ENCODE data around the gene CH25H. TPM values are rescaled to one million over a fixed set of nuclear protein-coding genes. Genes with fewer than 3 reads are reported as not detected.
"Not testable (repeated sequence)": the region's sequence is repeated elsewhere in the genome, so short reads cannot be mapped to it uniquely, and the experiment has no call there.

The CH25H gene
- total and polyA plus RNA-seq, 12 donors = 0.23 to 8.8 (median 0.52) TPM; not detected in 1

GRCh38 chr10:89203237-89203636, 3.9 kb downstream of the CH25H start:
- H3K27ac ChIP-seq = no peak overlapping the region
- no peak for TF ChIP-seq CTCF (IDR thresholded peaks at IDR 0.05)
- H3K36me3 ChIP-seq = no peaks in the 10 kb centered on the region
- peaks cover 0 to 23% (median 17%) of the 10 kb centered on the region in 9 donors for H3K4me1 ChIP-seq
- ATAC-seq = no peak
- 96 to 100% methylated on average over 1 of the region's 1 CpG for WGBS, 2 donors
- no peaks in the 10 kb centered on the region for H3K9me3 ChIP-seq
- intact Hi-C loops (cut with DNase I) = loop anchor here in 1 of 10 donors (10.0 kb wide), 1 partner anchor 108 kb away; no protein-coding TSS in a partner anchor
- DNase-seq = no peak
- H3K4me3 ChIP-seq = no peak overlapping the region
- H3K27me3 ChIP-seq = peaks cover 0 to 58% (median 16%) of the 10 kb centered on the region in 7 donors

- H3K36me3 ChIP-seq = no peaks in the 10 kb centered on the region
- intact Hi-C loops (cut with DNase I) = loop anchor here in 1 of 10 donors (10.0 kb wide), 1 partner anchor 107 kb away; no protein-coding TSS in a partner anchor
- H3K9me3 ChIP-seq = no peaks in the 10 kb centered on the region
- WGBS, 2 donors = 67 to 95% methylated on average over 2 of the region's 2 CpGs
- no peak for TF ChIP-seq CTCF (IDR thresholded peaks at IDR 0.05)
- peaks cover 0 to 46% (median 8%) of the 10 kb centered on the region in 7 donors for H3K27me3 ChIP-seq
- peaks cover 0 to 11% (median 8%) of the 10 kb centered on the region in 9 donors for H3K4me1 ChIP-seq
- no peak for DNase-seq
- no peak for ATAC-seq
- H3K4me3 ChIP-seq = no peak overlapping the region
- no peak overlapping the region for H3K27ac ChIP-seq
Observed at GRCh38 chr10:89202033-89202425, 5.1 kb downstream of the CH25H start.

DNA sequence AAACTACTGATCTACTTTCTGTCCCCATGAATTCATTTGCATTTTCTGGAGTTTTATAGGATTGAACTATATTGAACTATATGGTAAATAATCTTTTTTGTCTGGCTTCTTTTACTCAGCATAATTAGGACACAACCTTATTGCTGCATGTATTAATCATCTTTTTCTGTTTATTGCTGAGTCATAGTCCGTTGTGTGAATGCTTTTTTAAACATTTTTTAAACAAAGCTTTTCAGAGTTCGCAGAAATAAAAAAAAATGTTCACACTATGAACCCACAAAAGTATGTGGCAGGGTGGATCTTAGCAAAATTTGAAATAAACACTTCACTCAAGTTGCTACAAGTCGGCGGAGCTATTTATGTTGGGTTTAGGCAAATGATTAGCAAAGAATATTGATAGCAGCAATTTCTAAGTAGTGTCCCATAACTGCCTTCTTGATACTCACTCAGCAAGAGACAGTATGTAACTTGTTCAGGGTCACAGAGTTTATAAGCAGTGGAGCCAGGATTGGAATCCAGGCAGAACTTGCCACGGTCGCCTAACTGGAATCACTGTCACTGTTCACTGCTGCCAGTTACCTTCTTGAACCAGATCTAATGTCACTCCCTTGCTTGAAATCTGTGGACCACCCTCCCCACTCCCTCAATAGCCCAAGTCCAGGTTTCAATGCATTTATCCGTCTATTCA, 5.6 kb downstream of the CH25H start:
- H3K4me1 ChIP-seq = peaks cover 0 to 6% (median 3%) of the 10 kb centered on the region in 9 donors
- TF ChIP-seq CTCF (IDR thresholded peaks at IDR 0.05) = no peak
- 94% methylated on average over 7 of the region's 7 CpGs for WGBS, 2 donors
- H3K36me3 ChIP-seq = no peaks in the 10 kb centered on the region
- peaks cover 0 to 40% (median 2%) of the 10 kb centered on the region in 7 donors for H3K27me3 ChIP-seq
- no peaks in the 10 kb centered on the region for H3K9me3 ChIP-seq
- DNase-seq = no peak
- no peak overlapping the region for H3K27ac ChIP-seq
- no peak overlapping the region for H3K4me3 ChIP-seq
- ATAC-seq = no peak
- intact Hi-C loops (cut with DNase I) = loop anchor here in 1 of 10 donors (10.0 kb wide), 1 partner anchor 107 kb away; no protein-coding TSS in a partner anchor

DNA sequence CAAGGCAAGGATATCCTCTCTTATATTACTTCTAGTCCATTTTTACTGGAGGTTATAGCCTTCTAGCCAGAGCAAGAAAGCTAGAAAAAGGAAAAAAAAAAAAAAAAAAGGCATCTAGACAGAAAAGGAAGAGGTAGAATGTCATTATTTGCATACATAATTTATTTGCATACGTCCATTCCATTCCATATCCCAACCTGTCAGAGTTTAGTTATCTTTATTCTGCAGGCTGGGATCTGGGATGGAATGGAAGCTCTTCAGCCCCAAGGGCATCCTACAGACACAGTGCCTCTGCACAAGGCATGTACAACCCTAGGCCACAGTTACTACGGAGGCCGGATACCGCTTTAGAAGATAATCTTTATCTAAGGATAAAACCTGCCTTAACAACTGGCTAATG, 9.6 kb downstream of the CH25H start:
- 60 to 92% methylated on average over 4 of the region's 4 CpGs for WGBS, 2 donors
- Histone ChIP-seq H3K27me3 (peaks cover 0 to under 1% (median 0%) of the 10 kb centered on the region in 7 donors), H3K27ac (no peak overlapping the region), H3K36me3 (no peaks in the 10 kb centered on the region), H3K4me3 (no peak overlapping the region), H3K4me1 (no peaks in the 10 kb centered on the region), H3K9me3 (no peaks in the 10 kb centered on the region)
- ATAC-seq = no peak
- DNase-seq = no peak
- intact Hi-C loops (cut with DNase I) = loop anchor here in 1 of 10 donors (5.0 kb wide), 1 partner anchor 120 kb away; no protein-coding TSS in a partner anchor
- no peak for TF ChIP-seq CTCF (IDR thresholded peaks at IDR 0.05)

- H3K27me3 ChIP-seq; intact Hi-C loops (cut with DNase I); H3K36me3 ChIP-seq; ATAC-seq; H3K4me3 ChIP-seq; H3K9me3 ChIP-seq; H3K4me1 ChIP-seq; DNase-seq; H3K27ac ChIP-seq: not testable (repeated sequence)
- WGBS, 2 donors = 97 to 98% methylated on average over 3 of the region's 3 CpGs
Observed at GRCh38 chr10:89191301-89191700, 15.8 kb downstream of the CH25H start.

All from heart right ventricle (tissue), 16 donors.